HCT116 (cell line): ENCODE data around the gene JAM3. TPM values are rescaled to one million over a fixed set of nuclear protein-coding genes. Genes with fewer than 3 reads are reported as not detected.

Source experiments
- ATAC-seq: fragments of 200-7000 bp; cut with Tn5 transposase; 2 replicates; pipeline ENCODE4 v1.9.1; 2020; ENCODE audit warnings: mild to moderate bottlenecking, moderate library complexity
- BruUV-seq: library from RNA; stranded (reverse); fragments of 400-500 nt; replicated peaks from 2 replicates; lab custom pipeline; 2021; lab: Mats Ljungman, UMichigan
- CTCF ChIA-PET: fragments of 300-600 bp; sonication (Branson Sonifier 250); formaldehyde crosslinking; loops from one replicate; lab custom pipeline; 2021; ENCODE audit warnings: antibody characterized with exemption; lab: Charles Lee
- POLR2A ChIA-PET: fragments of 300-600, 350-600 bp; sonication (Branson Sonifier 250); formaldehyde crosslinking; loops from one replicate; lab custom pipeline; 2021; ENCODE audit warnings: antibody characterized with exemption; lab: Charles Lee
- RAD21 ChIA-PET, 2 experiments: fragments of 300-600 bp; sonication (Branson Sonifier 250); formaldehyde crosslinking; loops; one replicate each; lab custom pipeline; 2023; ENCODE audit warnings: low total read pairs in 2 of 2; ENCODE audit not compliant: uncharacterized antibody in 2 of 2, unreplicated experiment in 2 of 2, low non-redundant PET in 1 of 2; lab: Charles Lee
- DNase-seq: peaks from one replicate; pipeline ENCODE4 v3.0.0-alpha.2; 2010; ENCODE audit warnings: low read depth, low spot score
- H2AFZ ChIP-seq: fragments of 200-600 bp; shearing (Covaris generic), sonication (generic); 2 replicates; pipeline ENCODE4 v1.6.1; 2017; ENCODE audit warnings: low read depth, mixed run types, mixed read lengths, antibody characterized with exemption, low read length; ENCODE audit not compliant: poor library complexity, severe bottlenecking
- H3K27ac ChIP-seq: 2 replicates; pipeline ENCODE4 v1.5.1; 2012; ENCODE audit warnings: low read depth, low read length
- H3K27me3 ChIP-seq: fragments of 200-600 bp; sonication (generic); 2 replicates; pipeline ENCODE4 v1.6.1; 2016; ENCODE audit warnings: mixed run types, low read length, mixed read lengths; ENCODE audit not compliant: insufficient read depth
- H3K36me3 ChIP-seq, 2 experiments: fragments of 200-500 bp in 1 of 2; fragments of 200-600 bp in 1 of 2; sonication (Bioruptor generic) in 1 of 2; sonication (generic) in 1 of 2; 2 replicates each; pipeline versions ENCODE4 v1.5.1 to v1.6.1; 2014 to 2016; ENCODE audit warnings: low read length in 2 of 2, inconsistent platforms in 1 of 2, mixed read lengths in 1 of 2, mixed run types in 1 of 2; ENCODE audit not compliant: insufficient read depth in 2 of 2, control insufficient read depth in 1 of 2
- H3K4me1 ChIP-seq, 2 experiments: fragments of 200-600 bp in 1 of 2; sonication (generic) in 1 of 2; 2 replicates each; pipeline versions ENCODE4 v1.5.1 to v1.6.1; 2012 to 2017; ENCODE audit warnings: low read length in 2 of 2, inconsistent platforms in 1 of 2, mild to moderate bottlenecking in 1 of 2, mixed read lengths in 1 of 2, mixed run types in 1 of 2, moderate library complexity in 1 of 2; ENCODE audit not compliant: insufficient read depth in 2 of 2, control insufficient read depth in 1 of 2
- H3K4me2 ChIP-seq: fragments of 200-600 bp; sonication (generic); 2 replicates; pipeline ENCODE4 v1.6.1; 2017; ENCODE audit warnings: mixed run types, low read length, mixed read lengths
- H3K4me3 ChIP-seq, 2 experiments: fragments of 200-600 bp in 1 of 2; sonication (generic) in 1 of 2; replicated peaks in 1 of 2; 2 replicates each; pipeline ENCODE4 v1.5.1; 2011 to 2016; ENCODE audit warnings: low read length in 2 of 2, control low read depth in 1 of 2, low read depth in 1 of 2, mild to moderate bottlenecking in 1 of 2, mixed read lengths in 1 of 2, mixed run types in 1 of 2
- H3K79me2 ChIP-seq: fragments of 200-600 bp; sonication (generic); 2 replicates; pipeline ENCODE4 v1.6.1; 2017; ENCODE audit warnings: mild to moderate bottlenecking, mixed run types, low read length, moderate library complexity, mixed read lengths; ENCODE audit not compliant: insufficient read depth
- H3K9ac ChIP-seq: fragments of 200-600 bp; sonication (generic); 2 replicates; pipeline ENCODE4 v1.6.1; 2016; ENCODE audit warnings: low read length, mixed read lengths
- H3K9me2 ChIP-seq: fragments of 200-600 bp; sonication (generic), shearing (Covaris generic); 2 replicates; pipeline ENCODE4 v1.6.1; 2017; ENCODE audit warnings: mixed run types, mild to moderate bottlenecking, moderate library complexity; ENCODE audit not compliant: insufficient read depth
- H3K9me3 ChIP-seq, 2 experiments: fragments of 200-500 bp in 1 of 2; fragments of 200-600 bp in 1 of 2; sonication (Bioruptor generic) in 1 of 2; sonication (generic) in 1 of 2; 2 replicates each; pipeline ENCODE4 v1.6.1; 2014 to 2017; ENCODE audit warnings: low read length in 2 of 2, mixed read lengths in 2 of 2, inconsistent platforms in 1 of 2, low read depth in 1 of 2, mild to moderate bottlenecking in 1 of 2, mixed run types in 1 of 2, moderate library complexity in 1 of 2; ENCODE audit not compliant: control insufficient read depth in 1 of 2, insufficient read depth in 1 of 2
- H4K20me1 ChIP-seq: fragments of 200-600 bp; sonication (generic), shearing (Covaris generic); 2 replicates; pipeline ENCODE4 v1.6.1; 2017; ENCODE audit warnings: mixed run types, mild to moderate bottlenecking, moderate library complexity; ENCODE audit not compliant: insufficient read depth
- CEBPB ChIP-seq: IDR thresholded peaks from 2 replicates; pipeline ENCODE4 v1.6.1; 2012; ENCODE audit warnings: low read depth
- EGR1 ChIP-seq: IDR thresholded peaks from 2 replicates; pipeline ENCODE4 v1.6.1; 2012; ENCODE audit warnings: low read depth
- ELF1 ChIP-seq: IDR thresholded peaks from 2 replicates; pipeline ENCODE4 v1.6.1; 2012; ENCODE audit warnings: low read depth, borderline replicate concordance
- EZH2 ChIP-seq: fragments of 200-600 bp; sonication (generic); IDR thresholded peaks from 2 replicates; pipeline ENCODE4 v1.6.1; 2017; ENCODE audit warnings: antibody characterized with exemption, mixed run types
- EZH2phosphoT487 ChIP-seq: fragments of 200-600 bp; IDR thresholded peaks from 2 replicates; pipeline ENCODE4 v1.6.1; 2018; ENCODE audit warnings: antibody characterized with exemption, borderline replicate concordance
- FOSL1 ChIP-seq: IDR thresholded peaks from 2 replicates; pipeline ENCODE4 v1.6.1; 2012; ENCODE audit warnings: low read depth
- JUND ChIP-seq: IDR thresholded peaks from 2 replicates; pipeline ENCODE4 v1.6.1; 2012
- POLR2A ChIP-seq: IDR thresholded peaks from 2 replicates; pipeline ENCODE4 v1.7.0; 2011; ENCODE audit warnings: borderline replicate concordance; ENCODE audit not compliant: insufficient read depth, insufficient read length; ENCODE audit errors: extremely low read depth
- POLR2AphosphoS5 ChIP-seq: IDR thresholded peaks from 2 replicates; pipeline ENCODE4 v1.6.1; 2011; ENCODE audit warnings: mild to moderate bottlenecking, low read depth, low read length, moderate library complexity
- SIN3A ChIP-seq: IDR thresholded peaks from 2 replicates; pipeline ENCODE4 v1.6.1; 2012; ENCODE audit warnings: low read depth
- SP1 ChIP-seq: IDR thresholded peaks from 2 replicates; pipeline ENCODE4 v1.6.1; 2012; ENCODE audit warnings: low read depth
- SRF ChIP-seq: IDR thresholded peaks from 2 replicates; pipeline ENCODE4 v1.6.1; 2012; ENCODE audit warnings: low read depth
- TCF7L2 ChIP-seq: IDR thresholded peaks from 2 replicates; pipeline ENCODE4 v1.7.0; 2011; ENCODE audit warnings: borderline replicate concordance, inconsistent platforms; ENCODE audit not compliant: insufficient read depth, insufficient read length; ENCODE audit errors: extremely low read depth
- YY1 ChIP-seq: IDR thresholded peaks from 2 replicates; pipeline ENCODE4 v1.6.1; 2011; ENCODE audit warnings: low read length, low read depth, moderate library complexity, mild to moderate bottlenecking; ENCODE audit not compliant: insufficient replicate concordance; ENCODE audit errors: extremely low read depth
- ZFX ChIP-seq: fragments of 450-650 bp; IDR thresholded peaks from 2 replicates; pipeline ENCODE4 v1.6.1; 2017
- intact Hi-C: fragments of 100-400 bp; cut with micrococcal nuclease; formaldehyde crosslinking; loops from 2 replicates; pipeline ENCODE4 v1.10.0; 2022
- total RNA-seq: library from RNA; stranded (reverse); gene quantifications from one replicate; pipeline ENCODE4 v1.2.1, GENCODE V29; 2021; ENCODE audit not compliant: unreplicated experiment
- TF ChIP-seq, protein P1 (sequence below): IDR thresholded peaks from 2 replicates; pipeline ENCODE4 v1.6.1; 2011; ENCODE audit warnings: mild to moderate bottlenecking, low read length, moderate library complexity; ENCODE audit not compliant: insufficient replicate concordance; ENCODE audit errors: extremely low read depth
- TF ChIP-seq, protein P2 (sequence below): IDR thresholded peaks from 2 replicates; pipeline ENCODE4 v1.6.1; 2012
- TF ChIP-seq, protein P3 (sequence below): IDR thresholded peaks from 2 replicates; pipeline ENCODE4 v1.6.1; 2012

JAM3 gene
- total RNA-seq, 1 experiment from 2014 or later = 0.25 TPM

DNA sequence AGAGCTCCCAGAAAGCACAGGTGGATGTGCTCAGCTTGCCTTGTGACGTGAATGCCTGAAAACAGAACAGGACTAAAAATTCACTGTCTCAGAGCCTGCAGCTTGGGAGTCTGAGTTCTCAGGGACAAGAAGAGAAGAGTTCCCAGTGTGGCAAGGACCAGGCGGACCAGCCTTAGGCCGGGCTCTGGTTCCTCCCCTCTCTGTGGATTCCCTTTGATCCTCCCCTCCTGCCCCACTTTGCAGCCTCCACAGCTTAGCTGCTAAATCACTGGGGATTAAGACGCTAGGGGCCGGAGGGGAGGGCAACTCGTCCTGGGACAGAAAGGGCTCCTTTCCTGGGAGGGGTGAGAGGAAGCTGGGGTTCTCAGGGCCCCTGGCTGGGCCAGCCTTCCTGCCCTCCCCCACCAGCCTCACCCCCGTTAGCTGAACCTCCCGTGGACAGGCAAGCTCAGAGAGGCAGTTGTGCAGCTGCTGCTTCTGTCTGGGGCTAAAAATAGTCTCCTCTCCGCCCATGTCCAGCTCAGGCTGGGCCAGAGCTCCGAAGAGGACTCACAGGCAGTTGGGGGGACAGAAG lies 29.9 kb upstream of the JAM3 start:
- ChIA-PET RAD21 (no interaction called here), POLR2A (no interaction called here), CTCF (no interaction called here)
- Histone ChIP-seq H3K79me2 (no peaks in the 10 kb centered on the region), H3K9me3 (no peaks in the 10 kb centered on the region), H3K27ac (no peak overlapping the region), H2AFZ (no peak overlapping the region), H4K20me1 (no peaks in the 10 kb centered on the region), H3K4me2 (no peak overlapping the region), H3K9ac (no peak overlapping the region), H3K4me3 (no peak overlapping the region), H3K27me3 (no peaks in the 10 kb centered on the region), H3K4me1 (peaks cover 4 to 8% of the 10 kb centered on the region in 2 experiments; a peak in 2 of 4 replicates), H3K9me2 (no peaks in the 10 kb centered on the region), H3K36me3 (no peaks in the 10 kb centered on the region)
- no peak for DNase-seq
- TF ChIP-seq EZH2 (no peak), SIN3A (no peak), TCF7L2 (no peak), EZH2phosphoT487 (no peak), POLR2A (no peak)
- intact Hi-C loops = loop anchor here (10.0 kb wide), 1 partner anchor 186 kb away; the partner anchor contains the start of genes NCAPD3 and VPS26B
- ATAC-seq = no peak
- no TSS peak for BruUV-seq

DNA sequence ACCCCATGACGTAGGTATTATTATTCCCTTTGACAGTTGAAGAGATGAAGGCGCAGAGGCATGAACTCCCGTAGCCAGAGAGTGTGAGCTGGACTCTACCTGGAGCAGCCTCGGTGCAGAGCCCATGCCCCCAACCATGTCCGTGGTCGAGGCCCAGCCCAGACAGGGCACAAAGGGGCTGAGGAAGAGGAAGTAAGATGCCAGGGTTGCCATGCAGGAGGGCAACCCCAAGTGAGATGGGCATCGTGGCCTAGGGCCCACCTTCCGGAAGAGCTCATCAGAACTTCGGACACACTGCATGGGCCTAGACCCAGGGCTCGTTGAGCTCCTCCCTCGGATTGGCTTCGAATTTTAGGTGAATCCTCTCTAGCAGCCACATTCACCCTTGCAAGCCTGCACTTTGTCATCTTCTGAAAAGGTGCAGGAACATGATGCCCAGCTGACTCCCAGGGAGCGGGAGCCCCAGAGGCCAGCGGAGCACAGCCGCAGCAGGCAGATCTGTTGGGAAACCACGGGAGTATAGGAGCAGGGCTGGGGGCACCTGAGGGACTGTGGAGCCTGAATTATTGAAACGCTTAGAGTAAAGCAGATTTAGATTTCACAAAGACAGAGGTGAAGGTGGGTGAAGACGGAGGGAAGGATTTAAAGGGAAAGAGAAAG lies 29.0 kb upstream of the JAM3 start:
- no peak overlapping the region for H3K4me3 ChIP-seq
- ChIA-PET POLR2A (no interaction called here), CTCF (no interaction called here)
- H3K9me2 ChIP-seq = no peaks in the 10 kb centered on the region
- no peak overlapping the region for H3K4me2 ChIP-seq
- no TSS peak for BruUV-seq
- no peak overlapping the region for H3K9ac ChIP-seq
- H3K4me1 ChIP-seq = peaks cover 0 to 6% of the 10 kb centered on the region in 2 experiments; a peak in 1 of 4 replicates
- no peaks in the 10 kb centered on the region for H3K36me3 ChIP-seq
- no peak for DNase-seq
- intact Hi-C loops = loop anchor here (10.0 kb wide), 1 partner anchor 185 kb away; the partner anchor contains the start of genes NCAPD3 and VPS26B
- no peaks in the 10 kb centered on the region for H4K20me1 ChIP-seq
- H3K27me3 ChIP-seq = no peaks in the 10 kb centered on the region
- no peak for ATAC-seq
- H3K9me3 ChIP-seq = no peaks in the 10 kb centered on the region
- no peak overlapping the region for H2AFZ ChIP-seq
- TF ChIP-seq, protein P1, sequence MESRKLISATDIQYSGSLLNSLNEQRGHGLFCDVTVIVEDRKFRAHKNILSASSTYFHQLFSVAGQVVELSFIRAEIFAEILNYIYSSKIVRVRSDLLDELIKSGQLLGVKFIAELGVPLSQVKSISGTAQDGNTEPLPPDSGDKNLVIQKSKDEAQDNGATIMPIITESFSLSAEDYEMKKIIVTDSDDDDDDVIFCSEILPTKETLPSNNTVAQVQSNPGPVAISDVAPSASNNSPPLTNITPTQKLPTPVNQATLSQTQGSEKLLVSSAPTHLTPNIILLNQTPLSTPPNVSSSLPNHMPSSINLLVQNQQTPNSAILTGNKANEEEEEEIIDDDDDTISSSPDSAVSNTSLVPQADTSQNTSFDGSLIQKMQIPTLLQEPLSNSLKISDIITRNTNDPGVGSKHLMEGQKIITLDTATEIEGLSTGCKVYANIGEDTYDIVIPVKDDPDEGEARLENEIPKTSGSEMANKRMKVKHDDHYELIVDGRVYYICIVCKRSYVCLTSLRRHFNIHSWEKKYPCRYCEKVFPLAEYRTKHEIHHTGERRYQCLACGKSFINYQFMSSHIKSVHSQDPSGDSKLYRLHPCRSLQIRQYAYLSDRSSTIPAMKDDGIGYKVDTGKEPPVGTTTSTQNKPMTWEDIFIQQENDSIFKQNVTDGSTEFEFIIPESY = no peak
- TF ChIP-seq EZH2phosphoT487 = no peak
- no peak for TF ChIP-seq TCF7L2
- TF ChIP-seq POLR2AphosphoS5 = no peak
- no peak for TF ChIP-seq POLR2A
- no peak for TF ChIP-seq ELF1
- no peak for TF ChIP-seq CEBPB
- no peak for TF ChIP-seq EZH2
- TF ChIP-seq FOSL1 = no peak
- no peak for TF ChIP-seq SRF
- no peak for TF ChIP-seq EGR1
- no peak for TF ChIP-seq SP1
- TF ChIP-seq, protein P2, sequence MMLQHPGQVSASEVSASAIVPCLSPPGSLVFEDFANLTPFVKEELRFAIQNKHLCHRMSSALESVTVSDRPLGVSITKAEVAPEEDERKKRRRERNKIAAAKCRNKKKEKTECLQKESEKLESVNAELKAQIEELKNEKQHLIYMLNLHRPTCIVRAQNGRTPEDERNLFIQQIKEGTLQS = no peak
- TF ChIP-seq SIN3A = no peak
- TF ChIP-seq JUND = no peak
- no peak for TF ChIP-seq YY1
- TF ChIP-seq, protein P3, sequence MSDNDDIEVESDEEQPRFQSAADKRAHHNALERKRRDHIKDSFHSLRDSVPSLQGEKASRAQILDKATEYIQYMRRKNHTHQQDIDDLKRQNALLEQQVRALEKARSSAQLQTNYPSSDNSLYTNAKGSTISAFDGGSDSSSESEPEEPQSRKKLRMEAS = no peak
- no peak for TF ChIP-seq ZFX
- TF ChIP-seq, all 23 proteins: peak for 0
- RAD21 ChIA-PET = interaction anchor here in 1 of 2 experiments (0.7 kb wide), 1 partner anchor 83 kb away, joined by 3 read pairs; the partner anchor contains the start of gene IGSF9B
- H3K27ac ChIP-seq = no peak overlapping the region
- no peaks in the 10 kb centered on the region for H3K79me2 ChIP-seq
